HepG2 (cell line): ENCODE data around the gene MASP1. TPM values are rescaled to one million over a fixed set of nuclear protein-coding genes. Genes with fewer than 3 reads are reported as not detected.

Experiments
- EP300 ChIP-seq, 3 experiments: sonication (generic) in 1 of 3; formaldehyde crosslinking in 1 of 3; IDR thresholded peaks; 2 replicates each; pipeline versions ENCODE4 v1.5.1 to v1.6.1; 2011 to 2020; ENCODE audit warnings: low read depth in 2 of 3, low read length in 2 of 3, borderline replicate concordance in 1 of 3, improper control_type of control experiment in 1 of 3, mild to moderate bottlenecking in 1 of 3, missing genetic modification reagents in 1 of 3, moderate library complexity in 1 of 3
- FOXA3 ChIP-seq: IDR thresholded peaks from 2 replicates; pipeline ENCODE4 v1.6.1; 2016; ENCODE audit warnings: missing genetic modification reagents, missing compliant biosample characterization
- HOXA5 ChIP-seq: sonication (generic); formaldehyde crosslinking; IDR thresholded peaks from 2 replicates; pipeline ENCODE4 v1.4.0; 2020; ENCODE audit warnings: missing genetic modification reagents
- JUN ChIP-seq: sonication (generic); formaldehyde crosslinking; IDR thresholded peaks from 2 replicates; pipeline ENCODE4 v1.4.0; 2020; ENCODE audit warnings: mild to moderate bottlenecking, missing genetic modification reagents
- KAT8 ChIP-seq: IDR thresholded peaks from 2 replicates; pipeline ENCODE4 v1.6.1; 2016; ENCODE audit warnings: missing genetic modification reagents, missing compliant biosample characterization
- MED1 ChIP-seq: sonication (generic); formaldehyde crosslinking; IDR thresholded peaks from 2 replicates; pipeline ENCODE4 v1.4.0; 2020; ENCODE audit warnings: missing genetic modification reagents
- MED8 ChIP-seq: sonication (generic); formaldehyde crosslinking; IDR thresholded peaks from 2 replicates; pipeline ENCODE4 v1.8.1; 2023; ENCODE audit warnings: mild to moderate bottlenecking, missing genetic modification reagents; ENCODE audit not compliant: insufficient replicate concordance
- NR2F6 ChIP-seq, 2 experiments: IDR thresholded peaks; 2 replicates each; pipeline ENCODE4 v1.6.1; 2016; ENCODE audit warnings: antibody characterized with exemption in 1 of 2, mild to moderate bottlenecking in 1 of 2
- PCBP1 ChIP-seq: fragments of 200-400 bp; formaldehyde crosslinking; IDR thresholded peaks from 2 replicates; pipeline ENCODE4 v1.6.1; 2017; ENCODE audit warnings: mild to moderate bottlenecking, low read depth, low read length, borderline replicate concordance
- RXRB ChIP-seq: IDR thresholded peaks from 2 replicates; pipeline ENCODE4 v1.6.1; 2016; ENCODE audit warnings: borderline replicate concordance, missing genetic modification reagents, missing compliant biosample characterization
- SMAD3 ChIP-seq: sonication (generic); formaldehyde crosslinking; IDR thresholded peaks from 2 replicates; pipeline ENCODE4 v1.4.0; 2020; ENCODE audit warnings: missing genetic modification reagents
- SOX5 ChIP-seq: IDR thresholded peaks from 2 replicates; pipeline ENCODE4 v1.6.1; 2016; ENCODE audit warnings: borderline replicate concordance
- SP5 ChIP-seq: IDR thresholded peaks from 2 replicates; pipeline ENCODE4 v1.6.1; 2016; ENCODE audit warnings: low read depth, borderline replicate concordance
- ZNF3 ChIP-seq: IDR thresholded peaks from 2 replicates; pipeline ENCODE4 v1.7.0; 2017; ENCODE audit warnings: inconsistent platforms
- ZNF550 ChIP-seq: sonication (generic); formaldehyde crosslinking; IDR thresholded peaks from 2 replicates; pipeline ENCODE4 v1.4.0; 2020; ENCODE audit warnings: mild to moderate bottlenecking, missing genetic modification reagents, borderline replicate concordance
- ZNF556 ChIP-seq: sonication (generic); formaldehyde crosslinking; IDR thresholded peaks from 2 replicates; pipeline ENCODE4 v1.4.0; 2020; ENCODE audit warnings: mild to moderate bottlenecking, missing genetic modification reagents, borderline replicate concordance
- ZNF670 ChIP-seq: sonication (generic); formaldehyde crosslinking; IDR thresholded peaks from 2 replicates; pipeline ENCODE4 v1.8.0; 2022; ENCODE audit warnings: mild to moderate bottlenecking, missing genetic modification reagents, borderline replicate concordance
- polyA plus RNA-seq, 8 experiments: library from polyadenylated mRNA; depleted of rRNA in 3 of 8; stranded (reverse) in 7 of 8; unstranded in 1 of 8; fragments of >200 nt; fragmentation: Illumina TruSeq in 4 of 8; extraction: Trizol in 4 of 8; gene quantifications; 2 replicates each; pipeline versions ENCODE4 v1.2.1 to v1.2.3, GENCODE V29; 2011 to 2016; ENCODE audit warnings: low read depth in 4 of 8, missing spikeins in 1 of 8, mixed read lengths in 1 of 8; ENCODE audit not compliant: insufficient read depth in 1 of 8
- total RNA-seq, 5 experiments: library from RNA; depleted of rRNA; stranded (reverse); fragments of >200 nt; fragmentation: Illumina TruSeq; extraction: Trizol; gene quantifications; 2 replicates each; pipeline ENCODE4 v1.2.3, GENCODE V29; 2016; ENCODE audit warnings: low read depth in 1 of 5
- TF ChIP-seq, protein P1 (sequence below): sonication (generic); formaldehyde crosslinking; IDR thresholded peaks from 2 replicates; pipeline ENCODE4 v1.4.0; 2020; ENCODE audit warnings: low read depth, missing genetic modification reagents
- TF ChIP-seq, protein P2 (sequence below): sonication (generic); formaldehyde crosslinking; IDR thresholded peaks from 2 replicates; pipeline ENCODE4 v1.4.0; 2020; ENCODE audit warnings: mild to moderate bottlenecking, low read depth, missing genetic modification reagents
- TF ChIP-seq, protein P3 (sequence below): sonication (generic); formaldehyde crosslinking; IDR thresholded peaks from 2 replicates; pipeline ENCODE4 v1.5.0; 2020; ENCODE audit warnings: missing genetic modification reagents
- TF ChIP-seq, protein P4 (sequence below), 2 experiments: fragments of 450-650 bp in 1 of 2; sonication (generic) in 1 of 2; formaldehyde crosslinking; IDR thresholded peaks; 2 replicates each; pipeline versions ENCODE4 v1.5.0 to v1.8.0; 2020 to 2022; ENCODE audit warnings: mild to moderate bottlenecking in 1 of 2, missing genetic modification reagents in 1 of 2
- TF ChIP-seq, protein P5 (sequence below): sonication (generic); formaldehyde crosslinking; IDR thresholded peaks from 2 replicates; pipeline ENCODE4 v1.4.0; 2020; ENCODE audit warnings: missing genetic modification reagents

MASP1 gene
- total and polyA plus RNA-seq, 2 of the 13 experiments (the other 11 are each of a cell fraction or from before 2014, with no cell fraction given), result 10.8 to 56.0 TPM

DNA sequence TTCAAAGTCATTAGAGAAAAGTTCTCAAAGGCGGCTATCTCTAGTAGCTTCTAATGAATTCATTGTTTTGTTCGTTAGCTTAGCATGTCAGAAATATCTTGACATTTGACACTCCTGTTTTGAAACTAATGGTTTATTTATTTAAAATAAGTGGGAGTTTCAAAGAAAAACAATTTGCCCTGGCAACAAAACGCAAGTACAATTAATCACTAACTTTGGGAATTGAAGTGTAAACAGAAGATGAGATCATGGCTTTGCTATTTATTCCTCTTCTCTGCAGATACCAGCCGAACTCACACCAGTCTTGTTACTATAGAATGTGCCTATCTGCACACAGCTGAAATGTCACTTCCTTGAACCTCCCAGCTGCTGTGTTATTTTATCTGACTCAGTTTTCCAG, 27.5 kb downstream of the MASP1 start (continued):
- TF ChIP-seq, protein P1, sequence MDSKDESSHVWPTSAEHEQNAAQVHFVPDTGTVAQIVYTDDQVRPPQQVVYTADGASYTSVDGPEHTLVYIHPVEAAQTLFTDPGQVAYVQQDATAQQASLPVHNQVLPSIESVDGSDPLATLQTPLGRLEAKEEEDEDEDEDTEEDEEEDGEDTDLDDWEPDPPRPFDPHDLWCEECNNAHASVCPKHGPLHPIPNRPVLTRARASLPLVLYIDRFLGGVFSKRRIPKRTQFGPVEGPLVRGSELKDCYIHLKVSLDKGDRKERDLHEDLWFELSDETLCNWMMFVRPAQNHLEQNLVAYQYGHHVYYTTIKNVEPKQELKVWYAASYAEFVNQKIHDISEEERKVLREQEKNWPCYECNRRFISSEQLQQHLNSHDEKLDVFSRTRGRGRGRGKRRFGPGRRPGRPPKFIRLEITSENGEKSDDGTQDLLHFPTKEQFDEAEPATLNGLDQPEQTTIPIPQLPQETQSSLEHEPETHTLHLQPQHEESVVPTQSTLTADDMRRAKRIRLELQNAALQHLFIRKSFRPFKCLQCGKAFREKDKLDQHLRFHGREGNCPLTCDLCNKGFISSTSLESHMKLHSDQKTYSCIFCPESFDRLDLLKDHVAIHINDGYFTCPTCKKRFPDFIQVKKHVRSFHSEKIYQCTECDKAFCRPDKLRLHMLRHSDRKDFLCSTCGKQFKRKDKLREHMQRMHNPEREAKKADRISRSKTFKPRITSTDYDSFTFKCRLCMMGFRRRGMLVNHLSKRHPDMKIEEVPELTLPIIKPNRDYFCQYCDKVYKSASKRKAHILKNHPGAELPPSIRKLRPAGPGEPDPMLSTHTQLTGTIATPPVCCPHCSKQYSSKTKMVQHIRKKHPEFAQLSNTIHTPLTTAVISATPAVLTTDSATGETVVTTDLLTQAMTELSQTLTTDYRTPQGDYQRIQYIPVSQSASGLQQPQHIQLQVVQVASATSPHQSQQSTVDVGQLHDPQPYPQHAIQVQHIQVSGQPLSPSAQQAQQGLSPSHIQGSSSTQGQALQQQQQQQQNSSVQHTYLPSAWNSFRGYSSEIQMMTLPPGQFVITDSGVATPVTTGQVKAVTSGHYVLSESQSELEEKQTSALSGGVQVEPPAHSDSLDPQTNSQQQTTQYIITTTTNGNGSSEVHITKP (CRISPR knock-in tag), result 0 out of 2 replicates have a peak, but pooled peaks have one; percentile 33
- TF ChIP-seq JUN (CRISPR knock-in tag), result peak; percentile 92
- peak; percentile 88 for TF ChIP-seq FOXA3 (CRISPR knock-in tag)
- peak; percentile 91 for TF ChIP-seq MED1 (CRISPR knock-in tag)
- TF ChIP-seq ZNF670 (CRISPR knock-in tag), result no peak
- TF ChIP-seq, protein P2, sequence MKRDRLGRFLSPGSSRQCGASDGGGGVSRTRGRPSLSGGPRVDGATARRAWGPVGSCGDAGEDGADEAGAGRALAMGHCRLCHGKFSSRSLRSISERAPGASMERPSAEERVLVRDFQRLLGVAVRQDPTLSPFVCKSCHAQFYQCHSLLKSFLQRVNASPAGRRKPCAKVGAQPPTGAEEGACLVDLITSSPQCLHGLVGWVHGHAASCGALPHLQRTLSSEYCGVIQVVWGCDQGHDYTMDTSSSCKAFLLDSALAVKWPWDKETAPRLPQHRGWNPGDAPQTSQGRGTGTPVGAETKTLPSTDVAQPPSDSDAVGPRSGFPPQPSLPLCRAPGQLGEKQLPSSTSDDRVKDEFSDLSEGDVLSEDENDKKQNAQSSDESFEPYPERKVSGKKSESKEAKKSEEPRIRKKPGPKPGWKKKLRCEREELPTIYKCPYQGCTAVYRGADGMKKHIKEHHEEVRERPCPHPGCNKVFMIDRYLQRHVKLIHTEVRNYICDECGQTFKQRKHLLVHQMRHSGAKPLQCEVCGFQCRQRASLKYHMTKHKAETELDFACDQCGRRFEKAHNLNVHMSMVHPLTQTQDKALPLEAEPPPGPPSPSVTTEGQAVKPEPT (CRISPR knock-in tag), result no peak
- TF ChIP-seq EP300 (IDR thresholded peaks at IDR 0.05; ENCODE audit: low read depth in 2 of 2, low read length in 2 of 2), result peak in 1 of 2 experiments; percentile 82; a peak in 1 of 4 replicates
- no peak for TF ChIP-seq EP300 (CRISPR knock-in tag; IDR thresholded peaks at IDR 0.05; ENCODE audit: borderline replicate concordance)
- no peak for TF ChIP-seq MED8 (CRISPR knock-in tag)
- TF ChIP-seq HOXA5, result peak; percentile 51; the same call in 1 of the 2 replicates
- peak; percentile 17; the same call in 1 of the 2 replicates for TF ChIP-seq SP5 (CRISPR knock-in tag)
- TF ChIP-seq, protein P3, sequence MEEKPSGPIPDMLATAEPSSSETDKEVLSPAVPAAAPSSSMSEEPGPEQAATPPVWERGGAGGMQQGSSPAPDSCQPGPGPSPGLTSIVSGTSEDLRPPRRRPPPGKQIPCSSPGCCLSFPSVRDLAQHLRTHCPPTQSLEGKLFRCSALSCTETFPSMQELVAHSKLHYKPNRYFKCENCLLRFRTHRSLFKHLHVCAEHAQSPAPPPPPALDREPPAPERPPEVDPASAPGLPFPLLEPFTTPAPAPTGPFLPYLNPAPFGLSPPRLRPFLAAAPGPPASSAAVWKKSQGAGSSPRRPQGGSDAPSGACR (CRISPR knock-in tag), result no peak
- TF ChIP-seq ZNF550 (CRISPR knock-in tag), result no peak
- TF ChIP-seq SMAD3 (CRISPR knock-in tag), result peak; percentile 50; the same call in 1 of the 2 replicates
- peak; percentile 89 for TF ChIP-seq SOX5 (CRISPR knock-in tag)
- TF ChIP-seq KAT8 (CRISPR knock-in tag), result 0 out of 2 replicates have a peak, but pooled peaks have one; percentile 28
- TF ChIP-seq, protein P4, sequence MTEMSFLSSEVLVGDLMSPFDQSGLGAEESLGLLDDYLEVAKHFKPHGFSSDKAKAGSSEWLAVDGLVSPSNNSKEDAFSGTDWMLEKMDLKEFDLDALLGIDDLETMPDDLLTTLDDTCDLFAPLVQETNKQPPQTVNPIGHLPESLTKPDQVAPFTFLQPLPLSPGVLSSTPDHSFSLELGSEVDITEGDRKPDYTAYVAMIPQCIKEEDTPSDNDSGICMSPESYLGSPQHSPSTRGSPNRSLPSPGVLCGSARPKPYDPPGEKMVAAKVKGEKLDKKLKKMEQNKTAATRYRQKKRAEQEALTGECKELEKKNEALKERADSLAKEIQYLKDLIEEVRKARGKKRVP (CRISPR knock-in tag; IDR thresholded peaks at IDR 0.05), result peak in 1 of 2 experiments; percentile 57; a peak in 2 of 4 replicates
- peak; percentile 38 for TF ChIP-seq NR2F6 (IDR thresholded peaks at IDR 0.05)
- TF ChIP-seq NR2F6 (CRISPR knock-in tag; IDR thresholded peaks at IDR 0.05), result peak; percentile 52; the same call in 1 of the 2 replicates
- TF ChIP-seq ZNF556 (CRISPR knock-in tag), result no peak
- no peak for TF ChIP-seq PCBP1
- peak; percentile 72 for TF ChIP-seq RXRB (CRISPR knock-in tag)
- TF ChIP-seq, protein P5, sequence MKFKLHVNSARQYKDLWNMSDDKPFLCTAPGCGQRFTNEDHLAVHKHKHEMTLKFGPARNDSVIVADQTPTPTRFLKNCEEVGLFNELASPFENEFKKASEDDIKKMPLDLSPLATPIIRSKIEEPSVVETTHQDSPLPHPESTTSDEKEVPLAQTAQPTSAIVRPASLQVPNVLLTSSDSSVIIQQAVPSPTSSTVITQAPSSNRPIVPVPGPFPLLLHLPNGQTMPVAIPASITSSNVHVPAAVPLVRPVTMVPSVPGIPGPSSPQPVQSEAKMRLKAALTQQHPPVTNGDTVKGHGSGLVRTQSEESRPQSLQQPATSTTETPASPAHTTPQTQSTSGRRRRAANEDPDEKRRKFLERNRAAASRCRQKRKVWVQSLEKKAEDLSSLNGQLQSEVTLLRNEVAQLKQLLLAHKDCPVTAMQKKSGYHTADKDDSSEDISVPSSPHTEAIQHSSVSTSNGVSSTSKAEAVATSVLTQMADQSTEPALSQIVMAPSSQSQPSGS, result peak; percentile 97
- no peak for TF ChIP-seq ZNF3 (CRISPR knock-in tag)
